GM21723 (cell line): Measurements from ENCODE around the gene SNCB.

Source experiments
- ATAC-seq: cut with Tn5 transposase; IDR thresholded peaks from one replicate; pipeline ENCODE4 v1.9.1; 2021; ENCODE audit warnings: mild to moderate bottlenecking, moderate library complexity; ENCODE audit not compliant: unreplicated experiment

Gene SNCB

DNA sequence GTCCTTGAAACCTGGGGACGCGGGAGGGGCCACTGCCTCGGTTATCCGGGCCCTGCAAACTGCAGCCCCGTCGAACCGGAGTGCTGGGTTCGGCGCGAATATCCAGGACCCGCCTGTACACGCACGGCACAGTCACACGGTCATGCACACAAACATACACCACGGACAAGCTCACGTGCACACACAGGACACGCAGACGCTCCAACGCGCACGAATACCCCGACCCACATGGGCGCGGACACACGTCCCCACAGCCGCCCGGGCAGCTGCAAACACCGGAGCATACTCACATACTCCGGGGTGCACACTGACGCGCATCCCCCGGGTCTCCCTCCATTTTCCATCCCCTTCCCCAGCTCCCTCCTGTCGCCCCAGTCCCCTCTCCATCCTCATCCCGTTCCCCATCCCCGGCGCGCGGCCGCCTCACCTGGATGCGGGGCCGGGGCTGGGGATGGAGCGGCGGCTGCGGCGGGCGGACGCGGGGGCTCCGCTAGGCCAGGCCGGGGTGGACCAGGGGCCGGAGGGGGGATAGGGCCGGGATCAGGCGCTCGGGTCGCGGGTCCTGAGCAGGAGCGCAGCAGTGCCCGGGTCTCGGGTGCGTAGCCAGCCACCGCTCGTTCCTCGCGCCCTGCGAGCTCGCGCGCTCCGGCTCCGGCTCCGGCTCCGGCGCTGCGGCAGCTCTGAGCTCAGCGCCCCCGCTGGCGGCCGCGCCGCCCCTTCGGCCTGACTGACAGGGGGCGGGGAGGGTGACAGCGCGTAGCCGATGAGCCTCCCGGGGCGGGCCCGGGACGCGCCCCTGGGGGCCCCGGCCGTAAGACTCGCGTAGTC is at the start of gene SNCB, which contains the start of gene EIF4E1B:
Gene SNCB, minus strand, starts transcription at position 682 of the 828 bp plus-strand sequence. CDS start 880 bp downstream, outside the sequence.
Gene EIF4E1B, plus strand, starts transcription at position 823 of the 828 bp plus-strand sequence. CDS start 12,113 bp downstream, outside the sequence.
- ATAC-seq, result no peak

DNA sequence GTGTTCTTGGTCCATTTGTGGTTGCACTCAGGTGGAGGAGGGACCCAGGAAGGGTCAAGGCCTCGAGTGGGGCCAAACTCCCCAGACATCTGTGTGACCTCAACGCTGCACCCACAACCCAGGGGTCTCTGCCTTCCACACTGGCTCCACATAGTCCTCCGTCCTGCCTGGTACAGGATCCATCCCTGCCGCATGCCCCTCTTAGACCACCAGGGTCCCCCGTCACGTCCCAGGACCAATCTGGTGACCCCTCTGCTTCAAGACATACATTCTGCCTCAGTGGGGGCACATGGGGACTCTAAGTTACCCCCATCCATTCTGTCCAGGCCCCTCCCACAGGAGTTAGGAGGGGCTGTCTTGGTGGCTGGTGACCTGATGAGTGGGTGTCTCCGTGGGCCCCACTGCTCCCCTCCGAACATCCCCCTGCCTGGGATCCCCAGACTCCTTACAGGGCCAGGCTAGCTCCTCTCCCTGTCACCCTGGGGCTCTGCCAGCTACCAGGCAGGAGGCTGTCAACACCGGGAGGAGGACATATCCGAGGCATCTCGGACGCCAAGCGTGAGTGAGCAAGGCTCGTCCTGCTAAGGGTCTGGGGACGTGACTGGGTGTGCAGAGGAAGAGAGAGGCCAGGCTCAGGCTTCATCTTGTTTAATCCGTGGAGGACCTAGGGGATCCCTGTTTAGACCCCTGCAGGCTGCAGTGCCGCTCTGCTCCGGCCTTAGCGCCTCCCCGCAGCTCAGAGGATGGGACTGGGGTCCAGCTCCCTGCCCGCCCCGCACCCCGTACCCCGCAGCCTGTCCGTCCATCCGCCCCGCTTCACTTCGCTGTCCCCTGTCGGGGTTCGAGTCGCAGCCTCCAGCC is 49.3 kb upstream of the SNCB start:
- no peak for ATAC-seq

DNA sequence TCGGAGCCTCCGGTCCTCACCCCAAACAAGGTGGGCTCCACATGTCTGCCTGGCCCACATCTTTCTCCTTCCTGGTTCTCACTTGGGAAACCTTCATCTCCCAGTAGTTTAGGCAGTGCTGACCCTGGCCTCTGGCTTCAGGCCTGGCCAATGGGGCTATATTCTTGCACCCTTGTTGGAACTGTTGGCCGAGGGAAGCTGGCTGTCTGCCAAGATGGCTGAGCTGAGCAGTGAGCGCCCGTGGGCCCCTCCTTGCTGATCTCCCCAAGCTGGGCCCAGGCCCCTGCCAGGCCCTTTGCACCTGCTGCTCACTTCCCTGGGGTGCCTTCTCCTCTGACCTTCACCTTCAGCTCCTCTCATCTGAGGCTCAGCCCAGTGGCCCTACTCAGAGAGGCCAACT is 48.2 kb upstream of the SNCB start:
- no peak for ATAC-seq

DNA sequence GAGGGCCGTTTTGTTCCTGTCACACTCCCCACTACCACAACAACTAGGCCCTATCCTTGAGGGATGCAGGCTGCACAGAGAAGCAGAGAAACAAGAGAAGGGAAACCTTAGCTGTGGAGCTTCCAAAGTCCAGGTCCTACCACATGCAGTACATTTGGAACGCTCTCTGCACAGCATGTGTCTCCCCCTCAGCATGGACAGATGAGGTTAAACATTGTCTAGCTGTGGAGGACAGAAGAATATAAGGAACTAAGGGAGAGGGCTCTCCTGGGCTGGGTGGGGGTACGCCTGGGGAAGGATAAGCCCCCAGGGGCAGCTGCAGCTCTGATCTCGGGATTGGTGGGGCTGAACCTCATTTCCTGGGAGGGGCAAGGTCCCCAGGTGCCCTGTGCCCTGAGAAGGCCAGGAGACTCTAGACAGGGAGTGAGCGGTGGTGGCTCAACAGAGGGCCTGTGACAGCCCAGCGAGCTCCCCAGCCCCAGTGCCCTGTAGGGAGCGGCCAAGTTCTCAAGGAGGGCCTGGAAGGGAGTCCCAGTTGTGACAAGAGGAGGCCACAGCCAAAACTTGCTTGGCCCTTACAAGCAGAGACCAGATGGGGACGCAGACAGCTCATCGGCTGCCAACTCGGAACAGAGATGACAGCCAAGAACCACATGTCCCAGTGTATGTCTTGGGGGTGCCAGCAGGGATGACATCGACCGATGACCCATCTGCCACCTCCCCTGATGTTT is 47.0 kb upstream of the SNCB start:
- no peak for ATAC-seq

DNA sequence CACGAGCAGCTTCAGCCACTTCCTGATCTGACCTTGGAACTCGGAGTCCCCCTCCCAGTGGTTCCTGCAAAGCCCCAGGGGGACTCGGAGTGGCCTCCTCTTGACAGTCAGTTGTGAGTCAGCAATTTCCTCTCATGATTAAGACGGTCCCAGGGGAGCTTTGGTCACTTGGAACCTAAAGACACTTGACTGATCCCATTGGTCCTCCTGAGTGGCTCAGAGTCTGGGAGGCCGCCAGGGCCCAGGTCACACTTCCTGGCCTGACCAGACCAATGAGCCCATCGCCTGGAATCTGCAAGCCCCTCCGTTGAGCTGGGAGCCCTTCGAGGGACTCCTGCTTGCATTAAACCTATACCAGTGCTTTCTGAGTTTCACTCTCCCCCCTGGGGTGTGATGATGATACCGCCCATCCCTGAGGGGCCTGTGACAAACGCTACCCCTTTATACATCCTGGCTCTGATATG is 46.1 kb upstream of the SNCB start:
- ATAC-seq, result peak; percentile 60

DNA sequence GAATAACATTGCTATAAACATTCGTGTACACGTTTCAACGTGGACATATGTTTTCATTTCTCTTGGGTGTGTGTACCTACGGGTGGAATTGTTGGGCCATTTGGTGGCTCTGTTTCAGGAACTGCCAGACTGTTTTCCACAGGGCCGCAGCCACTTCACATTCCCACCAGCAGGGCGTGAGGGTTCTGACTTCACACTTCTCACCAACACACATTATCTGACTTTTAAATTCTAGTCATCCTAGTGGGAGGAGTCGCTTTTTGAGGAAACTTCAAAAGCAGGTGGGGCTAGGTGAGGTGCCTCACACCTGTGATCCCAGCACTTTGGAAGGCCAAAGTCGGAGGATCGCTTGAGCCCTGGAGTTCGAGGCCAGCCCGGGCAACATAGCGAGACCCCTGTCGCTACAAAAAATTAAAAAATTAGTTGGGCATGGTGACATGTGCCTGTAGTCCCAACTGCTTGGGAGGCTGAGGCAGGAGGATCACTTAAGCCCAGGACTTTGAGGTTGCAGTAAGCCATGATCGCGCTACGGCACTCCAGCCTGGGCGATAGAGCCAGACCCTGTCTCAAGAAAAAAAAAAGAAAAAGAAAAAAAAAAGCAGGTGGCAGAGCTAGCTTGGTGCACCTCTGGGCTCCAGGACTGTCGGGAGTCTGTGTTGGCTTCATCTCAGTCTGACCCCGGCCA is 45.5 kb upstream of the SNCB start:
- no peak for ATAC-seq

DNA sequence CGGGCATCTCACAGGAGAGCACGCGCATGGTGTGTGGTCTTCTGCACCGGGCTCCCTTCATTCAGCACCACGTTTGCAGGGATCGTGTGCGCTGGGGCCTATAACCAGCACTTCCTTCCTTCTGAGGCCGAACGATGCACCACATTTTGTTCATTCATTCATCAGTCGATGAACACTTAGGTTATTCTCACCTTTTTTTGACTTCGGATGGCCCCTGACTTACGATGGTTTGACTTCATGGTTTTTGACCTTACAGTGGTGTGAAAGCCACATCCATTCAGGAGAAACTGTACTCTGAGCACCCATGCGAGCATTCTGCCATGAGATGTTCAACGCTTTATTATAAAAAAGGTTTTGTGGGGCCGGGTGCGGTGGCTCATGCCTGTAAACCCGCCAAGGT is 44.5 kb upstream of the SNCB start:
- no peak for ATAC-seq

DNA sequence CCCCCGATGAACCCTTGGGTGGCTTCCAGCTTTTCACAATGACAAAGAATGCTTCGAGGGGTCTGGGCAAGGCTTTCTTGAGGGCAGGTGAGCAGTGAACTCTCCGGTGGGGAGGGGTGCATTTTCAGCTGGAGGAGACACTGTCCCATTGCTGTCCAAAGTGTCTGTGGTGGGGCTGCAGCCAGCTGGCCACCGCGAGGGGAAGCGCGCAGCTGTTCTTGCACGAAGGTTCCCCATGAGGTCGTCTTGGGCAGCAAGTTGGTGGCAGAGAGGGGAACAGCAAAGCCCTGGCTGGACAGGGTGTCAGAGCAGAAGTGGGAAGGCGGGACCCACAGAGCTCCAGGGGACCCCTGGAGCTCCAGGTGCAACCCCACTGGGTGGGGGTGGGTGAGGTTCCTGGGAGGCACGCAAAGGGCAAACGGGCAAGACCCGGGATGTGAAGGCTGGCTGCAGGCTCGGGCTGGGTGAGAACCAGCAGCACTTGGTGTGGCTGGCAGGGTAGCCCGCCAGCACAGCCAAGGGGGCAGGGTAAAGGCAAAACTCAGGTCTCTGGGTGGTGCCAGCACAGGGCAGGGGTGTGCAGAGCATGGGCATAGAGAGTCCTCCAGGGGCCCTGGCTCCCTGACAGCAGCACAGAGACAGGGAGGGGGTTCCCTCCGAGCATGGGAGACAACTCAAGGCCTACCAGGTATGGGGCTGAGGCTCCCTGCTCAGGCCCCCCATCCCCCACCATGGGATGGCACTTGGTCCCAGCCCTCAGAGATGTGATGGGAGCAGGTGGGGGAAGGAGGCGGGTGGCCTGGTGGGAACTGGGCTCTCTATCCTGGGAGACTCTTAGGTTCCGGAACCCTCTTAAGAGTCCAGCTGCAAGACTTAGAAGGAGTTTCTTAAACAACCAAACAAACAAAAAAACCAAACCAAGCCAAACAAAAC is 43.6 kb upstream of the SNCB start:
- ATAC-seq, result no peak

DNA sequence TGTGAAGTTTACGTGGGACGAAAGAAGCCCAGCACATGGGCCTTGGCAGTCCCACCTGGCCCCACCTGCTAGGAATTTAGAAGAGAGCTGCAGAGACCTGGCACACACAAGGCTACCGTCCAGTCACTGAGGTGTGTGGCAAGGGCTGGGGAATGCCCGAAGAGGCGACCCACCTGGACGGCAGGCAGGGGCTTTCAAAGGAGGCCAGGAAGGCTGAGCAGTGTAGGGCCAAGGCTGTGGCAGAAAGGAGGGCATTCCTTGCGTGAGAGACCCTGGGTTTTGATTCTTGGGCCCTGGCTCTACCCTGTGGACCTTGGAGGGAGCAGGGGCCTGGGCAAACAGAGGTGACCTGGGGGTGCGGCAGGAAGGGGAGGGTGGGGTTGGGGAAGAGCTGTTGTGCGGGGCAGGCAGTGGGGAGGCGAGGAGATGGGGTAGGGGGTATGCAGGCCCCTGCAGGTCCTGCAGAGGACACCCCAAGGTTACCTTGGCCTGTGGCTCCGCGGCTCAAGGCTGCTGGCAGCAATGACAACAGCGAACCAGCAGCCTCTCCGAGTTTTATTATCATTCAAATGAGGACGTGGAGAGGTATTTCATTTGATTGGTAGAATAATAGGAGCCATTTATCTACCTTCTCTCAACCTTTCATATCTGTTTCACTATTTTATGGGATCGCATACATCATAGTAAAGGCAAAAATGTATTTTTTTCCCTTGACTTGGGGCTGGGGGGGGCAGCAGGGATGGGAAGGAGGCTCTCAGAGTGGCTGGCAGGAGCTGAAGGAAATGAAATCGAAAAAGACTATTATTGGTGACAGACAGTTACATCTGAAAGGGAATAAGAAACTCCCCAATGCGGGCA is 41.8 kb upstream of the SNCB start:
- ATAC-seq, result no peak

DNA sequence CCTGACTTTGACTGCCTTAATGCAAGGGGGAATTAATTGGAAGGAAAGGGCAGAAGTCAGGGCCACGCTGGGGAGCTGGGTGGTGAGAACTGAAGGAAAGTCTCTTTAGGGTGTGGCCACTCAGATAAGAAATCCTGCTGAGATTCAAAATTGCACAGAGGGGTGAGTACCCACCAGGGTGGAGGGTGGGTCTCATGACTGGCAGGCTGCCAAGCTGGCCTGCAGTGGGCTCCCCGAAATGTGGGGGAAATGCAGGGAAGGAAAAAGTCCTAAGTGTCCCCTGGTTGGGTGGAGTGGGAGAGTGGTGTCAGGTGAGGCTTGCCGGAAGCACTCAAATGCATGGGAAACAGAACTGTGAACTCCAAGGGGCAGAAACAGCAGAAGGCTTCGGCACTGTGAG is 41.1 kb upstream of the SNCB start:
- no peak for ATAC-seq

DNA sequence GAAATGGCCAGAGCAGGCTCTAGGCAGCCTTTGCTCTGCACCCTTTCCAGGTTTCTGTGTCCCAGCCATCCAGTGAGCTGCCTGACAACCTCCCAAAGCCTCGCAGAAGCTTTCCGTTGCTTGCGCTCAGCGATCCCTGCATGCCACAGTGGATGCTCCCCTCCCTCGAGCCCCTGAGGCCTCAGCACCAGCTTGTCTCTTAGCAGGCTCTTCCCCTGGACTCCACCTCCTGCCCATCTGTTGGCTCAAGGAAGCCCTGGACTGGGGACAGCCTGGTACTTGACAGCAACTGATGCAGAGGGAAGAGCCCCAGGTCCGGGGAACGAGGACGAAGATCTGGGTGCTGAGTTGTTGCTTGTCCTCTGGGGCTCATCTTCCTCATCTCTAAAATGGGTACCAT is 40.1 kb upstream of the SNCB start:
- no peak for ATAC-seq

DNA sequence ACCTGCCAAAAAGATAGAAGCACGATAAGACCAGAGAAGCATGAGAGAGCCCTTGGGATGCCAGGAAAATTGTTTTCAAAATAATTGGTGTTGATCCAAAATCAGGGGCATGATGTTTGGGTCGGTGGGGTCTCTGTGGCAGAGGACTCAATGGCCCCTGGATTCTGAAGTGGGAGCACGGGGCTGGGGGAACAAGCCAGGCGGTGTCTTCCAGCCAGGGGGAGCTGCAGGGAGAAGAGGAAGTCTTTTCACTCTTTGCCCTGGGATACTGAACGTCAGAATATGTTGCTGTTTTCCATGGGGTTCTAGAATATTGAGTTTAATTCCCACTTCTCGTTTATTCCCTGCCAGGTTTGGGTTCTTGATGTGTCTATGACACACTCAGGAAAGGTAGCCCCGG is 37.3 kb upstream of the SNCB start:
- ATAC-seq, result no peak

DNA sequence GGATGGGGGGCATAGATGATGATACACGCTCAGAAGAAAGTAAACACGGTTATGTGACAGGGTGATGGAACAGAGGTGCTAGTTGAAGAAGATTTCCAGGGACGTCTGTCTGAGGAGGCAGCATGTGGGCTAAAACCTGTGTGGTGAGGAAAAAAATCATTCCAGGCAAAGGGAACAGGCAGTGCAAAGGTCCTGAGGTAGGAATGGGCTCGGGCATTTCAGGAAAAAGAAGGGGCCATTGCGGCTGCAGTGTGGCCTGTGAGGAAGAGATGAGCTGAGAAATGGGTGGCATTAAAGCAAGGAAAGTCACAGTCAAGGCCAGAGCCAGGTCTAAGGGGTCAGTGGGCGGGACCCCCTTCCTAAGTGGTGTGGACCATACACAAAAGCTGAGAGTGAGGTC is 35.2 kb upstream of the SNCB start:
- no peak for ATAC-seq

DNA sequence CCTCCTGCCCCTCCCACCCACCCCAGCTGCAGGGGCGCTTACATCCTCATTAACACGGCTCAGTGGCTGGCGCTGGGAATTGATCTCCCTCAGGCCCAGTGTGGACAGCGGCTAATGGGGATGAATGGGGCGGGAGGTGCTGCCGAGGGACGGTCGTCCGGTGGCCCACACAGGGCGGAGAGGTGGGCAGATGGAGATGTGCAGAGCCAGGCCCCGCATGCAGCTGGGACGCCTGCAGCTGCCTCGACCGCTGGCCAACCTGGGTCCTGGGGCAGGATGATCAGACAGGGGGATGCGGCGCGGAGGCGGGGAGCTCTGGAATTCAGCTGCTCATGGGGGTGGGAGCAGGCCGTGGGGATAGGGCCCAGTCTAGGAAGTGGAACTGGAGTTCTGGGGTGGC is 34.6 kb upstream of the SNCB start:
- no peak for ATAC-seq

DNA sequence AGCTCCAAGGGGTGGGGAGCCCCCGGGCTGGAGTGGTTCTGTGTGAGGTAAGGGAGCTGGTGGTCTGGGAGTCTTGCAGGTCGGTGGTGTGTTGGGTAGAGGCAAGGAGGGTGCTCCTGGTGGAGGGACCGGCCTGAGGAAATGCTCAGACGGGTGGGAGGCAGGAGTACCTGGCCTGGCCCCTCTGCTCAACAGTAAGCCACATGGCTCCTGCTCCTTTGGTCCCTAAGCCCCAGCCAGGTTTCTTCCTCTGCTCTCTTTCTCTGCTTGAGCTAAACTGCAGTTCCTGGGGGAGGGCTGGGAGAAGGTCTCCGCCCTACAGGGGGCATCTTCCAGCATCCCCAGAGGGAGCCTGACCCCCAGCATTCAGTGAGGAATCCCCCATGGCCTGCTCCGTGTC is 34.1 kb upstream of the SNCB start:
- no peak for ATAC-seq

DNA sequence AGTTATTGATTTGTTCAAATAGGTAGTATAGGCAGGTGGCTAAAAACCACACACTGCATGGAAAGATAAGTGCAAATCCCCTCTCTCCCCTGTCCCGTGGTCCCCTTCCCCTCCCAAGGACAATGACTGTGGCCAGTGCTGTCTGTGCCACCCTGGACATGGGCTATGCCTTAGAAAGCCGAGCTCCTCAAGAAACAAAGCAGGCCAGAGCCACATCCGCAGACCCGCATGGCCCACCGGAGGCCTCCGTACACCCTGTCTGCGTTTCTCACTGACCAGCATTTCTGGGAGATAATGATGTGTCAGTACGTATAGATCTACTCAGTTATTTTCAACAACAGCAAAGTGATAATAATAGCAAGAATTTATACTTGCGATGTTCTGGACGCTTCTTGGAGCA is 33.2 kb upstream of the SNCB start:
- no peak for ATAC-seq

DNA sequence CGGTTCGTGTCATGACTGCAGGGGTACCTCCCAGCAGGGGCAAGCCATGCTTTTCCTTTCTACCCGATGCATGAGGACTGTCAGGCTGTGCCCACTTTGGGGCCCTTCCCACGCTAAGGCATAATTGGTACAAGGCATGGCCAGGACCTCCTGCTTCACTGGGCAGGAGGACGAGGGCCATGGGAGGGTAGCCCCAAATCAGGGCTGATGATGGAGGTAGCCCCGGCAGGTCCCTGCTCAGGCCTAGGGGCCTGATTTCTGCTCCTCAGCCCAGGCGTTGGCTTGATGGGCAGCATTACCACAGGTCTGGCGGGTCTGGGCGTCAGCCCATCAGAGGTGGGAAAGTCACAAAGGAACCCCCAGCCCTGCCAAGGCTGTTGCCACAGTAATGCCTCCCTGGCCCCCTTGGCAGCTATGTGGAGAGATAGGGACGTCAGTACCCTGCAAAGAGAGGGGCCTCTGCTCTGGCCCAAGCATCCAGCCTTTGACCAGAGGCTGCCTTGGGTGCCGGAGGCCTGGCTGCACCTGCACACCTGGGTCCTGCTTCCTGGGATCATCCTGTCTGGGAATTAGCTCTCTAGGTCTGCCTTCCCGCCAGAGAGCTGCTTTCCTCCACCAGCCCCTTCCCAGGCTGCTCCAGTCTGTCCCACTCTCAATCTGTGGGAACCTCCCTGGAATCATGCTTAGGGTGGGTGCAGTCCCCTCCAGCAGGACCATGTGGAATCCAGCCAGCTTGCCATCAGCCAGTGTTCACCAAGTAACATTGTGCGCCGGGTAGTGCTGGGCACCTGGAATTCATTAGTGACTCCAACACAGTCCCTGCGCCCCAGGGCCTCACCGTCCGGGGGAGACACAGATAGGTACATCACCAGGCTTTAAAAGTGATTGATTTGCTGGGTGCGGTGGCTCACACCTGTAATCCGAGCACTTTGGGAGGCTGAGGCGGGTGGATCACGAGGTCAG is 32.3 kb upstream of the SNCB start:
- no peak for ATAC-seq
